ENCODE data around the gene PLXND1.

Gene PLXND1

GRCh38 chr3:129561619-129562248 lies 44.7 kb downstream of the PLXND1 start:
- DNase-seq: no peak

- no peak for DNase-seq
Measured at GRCh38 chr3:129560911-129561594, 45.4 kb downstream of the PLXND1 start.

GRCh38 chr3:129560269-129560787 lies 46.1 kb downstream of the PLXND1 start:
- no peak for DNase-seq

- no peak for DNase-seq
Measured at GRCh38 chr3:129559565-129560079, 46.9 kb downstream of the PLXND1 start.

DNA sequence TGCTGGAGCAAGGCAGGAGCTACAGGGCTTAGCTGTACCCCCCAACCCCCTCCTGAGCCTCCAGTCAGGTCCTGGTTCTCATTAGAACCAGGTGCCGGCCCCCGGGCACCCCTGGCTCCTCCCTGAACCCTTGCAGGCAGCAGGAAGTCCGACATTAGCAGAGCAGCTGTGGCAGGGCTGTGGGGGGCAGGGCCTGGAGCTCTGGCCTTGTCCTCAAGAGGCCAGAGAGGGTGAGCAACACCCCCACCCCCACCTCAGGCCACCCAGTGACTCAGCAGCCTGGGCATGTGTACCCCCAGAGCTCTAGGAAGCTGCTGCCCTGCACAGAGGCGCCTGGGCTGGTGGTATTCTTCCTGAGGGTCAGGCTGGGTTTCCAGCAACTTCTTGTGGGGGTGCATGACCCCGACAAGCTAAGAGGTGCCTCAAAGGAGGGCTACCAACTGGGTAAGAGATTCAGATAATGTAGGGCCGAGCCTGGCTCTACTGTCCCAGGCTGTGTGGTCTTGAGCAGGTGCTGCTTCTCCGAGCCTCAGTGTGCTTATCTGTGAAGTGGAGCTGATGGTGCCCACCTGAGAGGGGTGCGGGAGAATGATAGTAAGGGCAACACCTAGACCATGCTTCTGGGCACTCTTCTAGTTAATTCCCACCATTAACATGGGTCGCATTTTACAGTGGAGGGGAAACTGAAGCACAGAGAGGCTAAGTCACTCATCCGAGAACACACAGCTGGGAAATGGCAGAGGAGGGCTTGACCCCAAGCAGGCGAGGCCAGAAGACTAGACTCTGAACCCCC lies 47.5 kb downstream of the PLXND1 start:
- no peak for DNase-seq

DNA sequence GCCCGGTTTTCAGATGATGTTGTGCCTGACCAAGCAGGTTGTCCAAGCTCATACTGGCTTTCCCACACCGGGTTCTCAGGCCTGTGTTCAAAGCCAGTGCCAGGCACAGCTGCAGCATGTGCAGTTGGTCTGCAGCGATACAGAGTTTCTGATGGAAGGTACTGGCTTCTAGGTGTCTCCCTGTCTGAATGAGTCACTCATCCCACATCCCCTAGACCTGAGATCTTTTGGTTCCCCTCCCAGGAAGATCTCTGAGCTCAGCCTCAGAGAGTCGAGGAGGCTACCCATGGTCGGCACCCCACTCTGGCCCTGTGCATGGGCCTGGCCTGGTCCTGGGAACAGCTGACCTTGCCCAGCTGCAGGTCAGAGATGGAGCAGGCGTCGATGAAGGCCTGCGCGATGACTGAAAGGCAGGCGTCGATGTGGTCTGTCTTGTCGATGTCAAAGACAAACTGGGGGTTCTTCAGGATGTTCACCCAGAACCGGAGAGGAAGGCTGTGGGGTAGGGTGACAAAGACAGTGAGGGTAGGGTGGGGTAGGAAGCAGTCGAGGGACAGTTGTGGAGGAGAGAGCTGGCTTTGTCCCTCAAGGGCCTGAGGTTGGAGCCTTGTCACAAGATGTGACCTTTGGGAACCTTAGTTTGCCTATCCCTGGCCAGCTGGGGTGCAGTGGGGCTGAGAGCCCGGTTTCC lies 48.2 kb downstream of the PLXND1 start:
- DNase-seq: no peak

DNA sequence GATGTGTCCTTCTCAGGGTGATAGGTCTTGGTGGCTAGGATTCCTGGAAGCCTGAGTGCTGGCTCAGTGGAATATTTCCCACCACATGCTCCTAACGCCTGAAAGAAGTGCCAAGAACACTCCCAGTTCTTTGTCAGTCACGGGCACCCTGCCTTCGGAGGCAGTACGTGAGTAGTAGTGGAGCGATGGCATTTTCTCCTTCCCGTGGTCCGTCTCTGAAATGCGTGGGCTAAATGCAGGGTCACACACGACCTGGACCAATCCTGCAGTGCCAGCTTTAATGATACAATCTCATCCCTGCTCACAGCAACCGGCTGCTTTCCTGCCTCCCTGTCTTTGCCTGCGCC lies 49.0 kb downstream of the PLXND1 start:
- no peak for DNase-seq

- no peak for DNase-seq
Measured at GRCh38 chr3:129556890-129557547, 49.5 kb downstream of the PLXND1 start.

- DNase-seq: no peak
Measured at GRCh38 chr3:129556358-129556695, 50.1 kb downstream of the PLXND1 start.

GRCh38 chr3:129555616-129556357 lies 50.7 kb downstream of the PLXND1 start:
- no peak for DNase-seq

- DNase-seq: no peak
Measured at GRCh38 chr3:129555153-129555550, 51.3 kb downstream of the PLXND1 start.

- DNase-seq: no peak
Measured at GRCh38 chr3:129554356-129555152, 51.9 kb downstream of the PLXND1 start.

DNA sequence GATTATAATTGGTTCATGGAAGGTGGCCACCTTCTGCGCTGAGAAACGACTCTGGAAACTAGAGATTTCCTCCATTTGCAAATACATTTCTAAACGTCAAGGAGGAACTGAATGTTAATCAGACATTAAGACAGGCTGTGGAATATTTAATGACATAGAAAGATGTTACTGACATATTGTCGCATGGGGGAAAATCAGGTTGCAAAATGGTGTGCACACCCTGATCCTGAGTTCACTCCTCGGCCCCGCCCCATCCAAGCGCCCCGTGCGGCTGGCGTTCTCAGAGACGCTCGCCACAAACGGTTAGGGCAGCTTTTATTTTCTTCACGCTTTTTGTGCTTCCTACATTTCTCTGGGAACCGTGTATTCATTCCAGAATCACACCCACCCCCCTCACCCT lies 52.8 kb downstream of the PLXND1 start:
- DNase-seq: no peak

GRCh38 chr3:129553171-129553570 lies 53.3 kb downstream of the PLXND1 start:
- no peak for DNase-seq

DNA sequence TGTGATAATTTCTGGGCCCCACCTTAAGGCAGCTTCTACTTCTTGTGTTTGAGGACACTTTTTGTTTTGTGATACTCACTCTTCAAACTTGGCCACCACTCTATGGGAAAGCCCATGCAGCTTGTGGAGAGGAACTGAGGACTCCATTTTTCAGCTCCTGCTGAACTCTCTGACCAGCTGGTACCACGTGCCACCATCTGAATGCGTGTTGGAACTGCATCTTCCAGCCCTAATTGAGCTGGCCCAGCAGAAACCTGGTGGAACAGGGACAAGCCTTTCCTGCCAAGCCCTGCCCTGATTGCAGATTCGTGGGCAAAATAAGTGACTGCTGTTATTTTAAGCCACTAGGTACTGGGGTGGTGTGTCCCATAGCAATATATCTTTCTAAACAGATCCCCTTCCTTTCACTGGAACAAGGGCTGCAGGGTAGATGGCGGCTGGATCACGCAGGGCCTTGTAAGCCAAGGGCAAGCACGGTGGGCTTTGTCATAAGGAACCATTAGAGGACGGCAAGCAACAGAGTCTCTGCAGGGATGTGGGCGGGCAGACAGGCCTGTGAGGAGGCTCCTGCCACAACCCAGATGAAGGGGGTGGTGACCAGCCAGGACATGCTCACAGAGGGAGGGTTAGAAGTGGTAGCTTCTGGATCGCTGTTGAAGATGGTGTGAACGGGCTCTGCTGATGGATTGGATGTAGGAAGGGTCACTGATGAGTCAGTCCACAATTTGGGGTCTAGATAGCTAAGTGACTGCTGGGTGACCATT lies 54.0 kb downstream of the PLXND1 start:
- no peak for DNase-seq

DNA sequence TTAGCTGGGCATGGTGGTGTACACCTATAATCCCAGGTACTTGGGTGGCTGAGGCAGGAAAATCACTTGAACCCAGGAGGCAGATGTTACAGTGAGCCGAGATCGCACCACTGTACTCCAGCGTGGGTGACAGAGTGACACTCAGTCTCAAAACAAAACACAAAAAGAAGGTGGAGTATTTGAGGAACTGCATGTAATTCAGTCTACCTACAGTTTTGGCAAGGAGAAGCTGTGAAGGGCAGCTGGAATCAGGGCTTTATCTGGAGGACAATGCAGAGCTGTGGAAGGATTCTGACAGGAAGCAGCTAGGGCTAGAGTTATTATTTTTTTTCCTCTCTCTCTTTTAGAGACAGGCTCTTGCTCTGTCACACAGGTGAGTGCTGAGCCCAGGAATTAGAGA lies 56.7 kb downstream of the PLXND1 start:
- no peak for DNase-seq

DNA sequence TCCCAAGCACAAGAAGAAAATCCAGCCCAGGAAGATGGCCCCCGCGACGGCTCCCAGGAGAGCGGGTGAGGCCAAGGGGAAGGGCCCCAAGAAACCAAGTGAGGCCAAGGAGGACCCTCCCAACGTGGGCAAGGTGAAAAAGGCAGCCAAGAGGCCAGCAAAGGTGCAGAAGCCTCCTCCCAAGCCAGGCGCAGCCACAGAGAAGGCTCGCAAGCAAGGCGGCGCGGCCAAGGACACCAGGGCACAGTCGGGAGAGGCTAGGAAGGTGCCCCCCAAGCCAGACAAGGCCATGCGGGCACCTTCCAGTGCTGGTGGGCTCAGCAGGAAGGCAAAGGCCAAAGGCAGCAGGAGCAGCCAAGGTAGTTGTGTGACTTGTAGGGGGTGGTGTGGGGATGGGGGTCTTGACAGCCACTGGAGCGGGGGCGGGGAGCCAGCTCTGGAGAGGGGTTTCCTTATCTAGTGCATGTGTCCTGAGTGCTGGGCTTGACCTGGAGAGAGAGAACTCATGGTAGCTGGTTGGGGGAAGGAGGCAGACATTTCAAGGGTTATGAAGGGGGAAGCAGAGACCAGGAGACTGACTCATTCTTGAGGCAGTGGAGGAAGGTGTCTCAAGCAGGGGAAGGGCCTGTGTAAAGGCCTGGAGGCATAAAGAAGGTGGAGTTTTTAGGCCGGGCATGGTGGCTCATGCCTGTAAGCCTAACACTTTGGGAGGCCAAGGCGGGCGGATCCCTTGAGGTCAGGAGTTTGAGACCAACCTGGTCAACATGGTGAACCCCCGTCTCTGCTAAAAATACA lies 57.3 kb downstream of the PLXND1 start:
- no peak for DNase-seq

- no peak for DNase-seq
Measured at GRCh38 chr3:129548104-129548965, 58.1 kb downstream of the PLXND1 start.

Measured in stimulated activated CD4-positive, alpha-beta T cell treated with anti-CD3 and anti-CD28 coated beads, Interleukin-4, amount 100 ng/mL, for 1 hour (primary cell).